ENCODE measurements around the gene GNA15. TPM values are rescaled to one million over a fixed set of nuclear protein-coding genes. Genes with fewer than 3 reads are reported as not detected.
A peak's percentile ranks its signal among the peaks of the same experiment; 100 is the strongest.

GNA15 gene
- total and polyA plus RNA-seq, 10 donors, result 3.8 to 24.9 (median 12.5) TPM

DNA sequence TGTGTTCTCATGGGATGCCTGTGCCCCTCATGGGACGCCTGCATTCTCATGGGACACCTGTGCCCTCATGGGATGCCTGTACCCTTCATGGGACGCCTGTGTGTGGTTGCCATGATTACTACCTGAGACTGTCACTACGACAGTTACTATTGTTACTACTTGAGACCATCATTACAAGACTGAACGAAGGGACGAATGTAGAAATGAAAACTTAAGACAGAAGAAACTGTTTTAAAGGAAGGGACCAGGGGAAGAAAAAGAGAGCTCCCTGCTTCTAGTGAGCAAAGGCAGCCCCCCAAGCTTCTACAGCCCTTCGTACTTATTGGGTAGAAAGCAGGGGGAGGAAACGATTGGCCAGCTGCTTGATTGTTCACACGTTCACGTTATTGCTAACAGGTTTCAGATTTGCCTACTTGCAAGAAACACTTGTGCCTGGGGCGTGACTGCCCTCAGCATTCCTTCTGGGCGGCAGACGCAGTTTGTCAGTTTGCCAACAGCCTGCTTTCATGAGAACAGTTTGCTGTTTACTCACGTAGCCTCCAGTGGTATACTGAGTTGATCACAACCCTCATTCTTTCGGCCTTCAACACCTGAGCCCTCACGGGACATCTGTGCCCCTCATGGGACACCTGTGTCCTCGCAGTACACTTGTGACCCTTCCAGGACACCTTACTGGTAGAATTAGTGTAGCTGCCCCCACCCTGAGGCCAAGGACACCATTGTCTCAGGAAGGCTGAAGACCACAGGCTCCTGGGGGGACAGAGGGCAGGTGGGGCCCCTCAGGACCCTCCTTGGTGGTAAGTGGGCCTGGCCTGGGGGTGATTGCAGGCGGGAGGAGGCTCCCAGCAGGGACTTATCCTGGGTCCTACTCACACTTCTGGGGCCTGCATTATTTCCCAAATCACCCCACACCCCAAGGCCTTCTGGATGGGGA is 40.2 kb downstream of the GNA15 start:
- TF ChIP-seq, protein P1, sequence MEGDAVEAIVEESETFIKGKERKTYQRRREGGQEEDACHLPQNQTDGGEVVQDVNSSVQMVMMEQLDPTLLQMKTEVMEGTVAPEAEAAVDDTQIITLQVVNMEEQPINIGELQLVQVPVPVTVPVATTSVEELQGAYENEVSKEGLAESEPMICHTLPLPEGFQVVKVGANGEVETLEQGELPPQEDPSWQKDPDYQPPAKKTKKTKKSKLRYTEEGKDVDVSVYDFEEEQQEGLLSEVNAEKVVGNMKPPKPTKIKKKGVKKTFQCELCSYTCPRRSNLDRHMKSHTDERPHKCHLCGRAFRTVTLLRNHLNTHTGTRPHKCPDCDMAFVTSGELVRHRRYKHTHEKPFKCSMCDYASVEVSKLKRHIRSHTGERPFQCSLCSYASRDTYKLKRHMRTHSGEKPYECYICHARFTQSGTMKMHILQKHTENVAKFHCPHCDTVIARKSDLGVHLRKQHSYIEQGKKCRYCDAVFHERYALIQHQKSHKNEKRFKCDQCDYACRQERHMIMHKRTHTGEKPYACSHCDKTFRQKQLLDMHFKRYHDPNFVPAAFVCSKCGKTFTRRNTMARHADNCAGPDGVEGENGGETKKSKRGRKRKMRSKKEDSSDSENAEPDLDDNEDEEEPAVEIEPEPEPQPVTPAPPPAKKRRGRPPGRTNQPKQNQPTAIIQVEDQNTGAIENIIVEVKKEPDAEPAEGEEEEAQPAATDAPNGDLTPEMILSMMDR (IDR thresholded peaks at IDR 0.05 in 8 of 11, conservative IDR thresholded peaks at IDR 0.05 in 3 of 11), result no peak
- TF ChIP-seq POLR2AphosphoS5 (IDR thresholded peaks at IDR 0.05), result no peak
- no peak for TF ChIP-seq POLR2A (IDR thresholded peaks at IDR 0.05)
- Histone ChIP-seq H3K4me3 (peak overlapping the region in 1 of 8 donors; percentile 55), H3K36me3 (peaks cover 0 to 2% (median 0%) of the 10 kb centered on the region in 6 donors), H3K4me1 (peaks cover 11 to 61% (median 38%) of the 10 kb centered on the region in 6 donors), H3K9me3 (peaks cover 0 to 17% (median 0%) of the 10 kb centered on the region in 8 donors), H3K27me3 (replicated peaks in 1 of 7) (no peaks in the 10 kb centered on the region), H3K27ac (peak overlapping the region; percentile 21 to 89 (median 68))
- no peak for DNase-seq
- 46 to 71% (median 53%) methylated on average over 16 to 17 of the region's 17 CpGs for WGBS, 5 donors
- intact Hi-C loops (cut with DNase I; ENCODE audit: low total_unique reads), result no loop called here

DNA sequence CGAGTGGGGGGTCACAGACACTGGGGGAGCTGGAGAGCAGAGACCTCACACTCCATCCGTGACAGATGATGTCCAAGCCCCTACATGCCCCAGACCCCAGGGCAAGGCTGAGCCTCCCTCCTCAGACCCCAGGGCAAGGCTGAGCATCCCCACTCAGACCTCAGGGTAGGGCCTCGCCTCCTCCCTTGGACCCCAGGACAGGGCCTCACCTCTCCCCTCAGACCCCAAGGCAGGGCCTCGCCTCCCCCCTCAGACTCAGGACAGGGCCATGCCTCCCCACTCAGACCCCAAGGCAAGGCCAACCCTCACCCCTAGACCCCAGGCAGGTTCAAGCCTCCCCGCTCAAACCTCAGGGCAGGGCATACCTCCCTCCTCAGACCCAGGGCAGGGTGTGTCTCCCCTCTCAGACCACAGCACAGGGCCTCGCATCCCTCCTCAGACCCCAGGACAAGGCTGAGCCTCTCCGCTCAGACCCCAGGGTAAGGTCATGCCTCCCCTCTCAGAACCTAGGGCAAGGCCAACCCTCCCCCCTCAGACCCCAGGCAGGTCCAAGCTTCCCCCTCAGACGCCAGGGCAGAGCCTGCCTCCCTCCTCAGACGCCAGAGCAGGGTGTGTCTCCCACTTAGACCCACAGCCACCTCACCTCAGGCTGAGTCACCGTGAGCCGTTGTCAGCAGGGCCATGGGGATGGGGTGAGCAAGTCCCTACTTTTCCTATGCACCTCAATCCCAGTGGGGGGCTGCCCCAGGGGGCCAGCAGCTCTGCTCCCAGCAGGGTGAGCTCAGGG is 41.1 kb downstream of the GNA15 start:
- Histone ChIP-seq H3K36me3 (peaks cover 0 to 11% (median 0%) of the 10 kb centered on the region in 6 donors), H3K27ac (peak overlapping the region; percentile 21 to 89 (median 68)), H3K4me1 (peaks cover 19 to 61% (median 46%) of the 10 kb centered on the region in 6 donors), H3K4me3 (peak overlapping the region in 4 of 8 donors; percentile 16 to 55 (median 28)), H3K9me3 (peaks cover 0 to 17% (median 0%) of the 10 kb centered on the region in 8 donors), H3K27me3 (replicated peaks in 1 of 7) (no peaks in the 10 kb centered on the region)
- WGBS, 5 donors, result 47 to 90% (median 68%) methylated on average over 7 to 11 of the region's 11 CpGs
- intact Hi-C loops (cut with DNase I; ENCODE audit: low total_unique reads), result no loop called here
- TF ChIP-seq POLR2A (IDR thresholded peaks at IDR 0.05) (no peak), POLR2AphosphoS5 (IDR thresholded peaks at IDR 0.05) (peak; percentile 43 to 68 (median 57))
- TF ChIP-seq, protein P1 (IDR thresholded peaks at IDR 0.05 in 8 of 11, conservative IDR thresholded peaks at IDR 0.05 in 3 of 11), result no peak
- peak; percentile 87 for DNase-seq

DNA sequence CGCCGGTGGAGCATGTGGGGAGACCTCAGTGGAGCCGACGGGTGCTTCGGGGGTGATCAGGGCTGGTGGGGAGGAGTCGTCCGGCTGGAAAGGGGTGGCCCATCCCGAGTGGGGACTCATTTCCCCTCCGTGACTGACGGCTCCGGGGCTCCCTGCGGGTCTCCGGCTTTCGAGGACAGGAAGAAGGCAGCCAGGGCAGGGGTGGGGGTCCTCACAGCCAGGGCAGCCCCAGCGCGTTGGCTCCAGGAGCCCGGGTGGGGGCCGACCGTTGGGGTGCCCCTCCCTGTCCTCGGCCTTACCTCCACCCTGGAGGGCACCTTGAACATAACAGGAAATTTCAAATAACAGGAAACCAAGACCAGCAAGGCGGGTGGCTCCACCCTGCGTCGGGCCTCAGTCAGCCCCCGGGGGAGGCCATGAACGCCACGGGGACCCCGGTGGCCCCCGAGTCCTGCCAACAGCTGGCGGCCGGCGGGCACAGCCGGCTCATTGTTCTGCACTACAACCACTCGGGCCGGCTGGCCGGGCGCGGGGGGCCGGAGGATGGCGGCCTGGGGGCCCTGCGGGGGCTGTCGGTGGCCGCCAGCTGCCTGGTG is 42.6 kb downstream of the GNA15 start, which contains the start of gene S1PR4:
Gene S1PR4, plus strand, starts transcription at position 393 of the 596 bp plus-strand sequence. Its CDS starts 24 bp downstream, at position 417.
- no peaks in the 10 kb centered on the region for H3K27me3 ChIP-seq (replicated peaks in 1 of 7)
- peak within 1 kb of the TSS; percentile 71 to 100 (median 78) for H3K4me3 ChIP-seq
- H3K9me3 ChIP-seq, result peaks cover 0 to 10% (median 0%) of the 10 kb centered on the region in 8 donors
- peaks cover 31 to 72% (median 61%) of the 10 kb centered on the region in 6 donors for H3K4me1 ChIP-seq
- H3K27ac ChIP-seq, result peak within 1 kb of the TSS; percentile 96 to 100 (median 97)
- intact Hi-C loops (cut with DNase I; ENCODE audit: low total_unique reads), result no loop called here
- peaks cover 0 to 25% (median 0%) of the 10 kb centered on the region in 6 donors for H3K36me3 ChIP-seq
- 4 to 17% (median 7%) methylated on average over 19 to 42 of the region's 42 CpGs for WGBS, 5 donors
- peak; percentile 95 for DNase-seq
- TF ChIP-seq, protein P1 (IDR thresholded peaks at IDR 0.05 in 8 of 11, conservative IDR thresholded peaks at IDR 0.05 in 3 of 11), result peak in 9 of 11 experiments; percentile 15 to 71 (median 54)
- TF ChIP-seq POLR2A (IDR thresholded peaks at IDR 0.05), result peak; percentile 35 to 83 (median 52)
- TF ChIP-seq POLR2AphosphoS5 (IDR thresholded peaks at IDR 0.05), result peak; percentile 95 to 96 (median 96)

Data from spleen (tissue), 11 donors.